Ishikawa (cell line): ENCODE data around the gene SNRPB.

Experiments
- CEBPB ChIP-seq: IDR thresholded peaks from 2 replicates; pipeline ENCODE4 v1.6.1; 2012
- CREB1 ChIP-seq: IDR thresholded peaks from 2 replicates; pipeline ENCODE4 v1.6.1; 2012; ENCODE audit warnings: low read depth
- EGR1 ChIP-seq: IDR thresholded peaks from 2 replicates; pipeline ENCODE4 v1.6.1; 2012
- EP300 ChIP-seq: IDR thresholded peaks from 2 replicates; pipeline ENCODE4 v1.6.1; 2012; ENCODE audit warnings: borderline replicate concordance
- FOXM1 ChIP-seq: IDR thresholded peaks from 2 replicates; pipeline ENCODE4 v1.6.1; 2012; ENCODE audit warnings: low read depth, borderline replicate concordance
- NFIC ChIP-seq: IDR thresholded peaks from 2 replicates; pipeline ENCODE4 v1.6.1; 2012
- RAD21 ChIP-seq: IDR thresholded peaks from 2 replicates; pipeline ENCODE4 v1.6.1; 2012; ENCODE audit warnings: low read depth
- TAF1 ChIP-seq: IDR thresholded peaks from 2 replicates; pipeline ENCODE4 v1.6.1; 2012; ENCODE audit warnings: low read depth, mild to moderate bottlenecking
- TCF12 ChIP-seq: IDR thresholded peaks from 2 replicates; pipeline ENCODE4 v1.6.1; 2012; ENCODE audit warnings: low read depth
- TEAD4 ChIP-seq: IDR thresholded peaks from 2 replicates; pipeline ENCODE4 v1.6.1; 2012
- YY1 ChIP-seq: IDR thresholded peaks from 2 replicates; pipeline ENCODE4 v1.6.1; 2012; ENCODE audit warnings: low read depth
- ZBTB7A ChIP-seq: IDR thresholded peaks from 2 replicates; pipeline ENCODE4 v1.6.1; 2012; ENCODE audit warnings: low read depth
- TF ChIP-seq, protein P1 (sequence below): IDR thresholded peaks from 2 replicates; pipeline ENCODE4 v1.6.1; 2012
- TF ChIP-seq, protein P2 (sequence below): IDR thresholded peaks from 2 replicates; pipeline ENCODE4 v1.6.1; 2012; ENCODE audit warnings: low read depth, mild to moderate bottlenecking
- TF ChIP-seq, protein P3 (sequence below): IDR thresholded peaks from 2 replicates; pipeline ENCODE4 v1.6.1; 2012

The SNRPB gene

DNA sequence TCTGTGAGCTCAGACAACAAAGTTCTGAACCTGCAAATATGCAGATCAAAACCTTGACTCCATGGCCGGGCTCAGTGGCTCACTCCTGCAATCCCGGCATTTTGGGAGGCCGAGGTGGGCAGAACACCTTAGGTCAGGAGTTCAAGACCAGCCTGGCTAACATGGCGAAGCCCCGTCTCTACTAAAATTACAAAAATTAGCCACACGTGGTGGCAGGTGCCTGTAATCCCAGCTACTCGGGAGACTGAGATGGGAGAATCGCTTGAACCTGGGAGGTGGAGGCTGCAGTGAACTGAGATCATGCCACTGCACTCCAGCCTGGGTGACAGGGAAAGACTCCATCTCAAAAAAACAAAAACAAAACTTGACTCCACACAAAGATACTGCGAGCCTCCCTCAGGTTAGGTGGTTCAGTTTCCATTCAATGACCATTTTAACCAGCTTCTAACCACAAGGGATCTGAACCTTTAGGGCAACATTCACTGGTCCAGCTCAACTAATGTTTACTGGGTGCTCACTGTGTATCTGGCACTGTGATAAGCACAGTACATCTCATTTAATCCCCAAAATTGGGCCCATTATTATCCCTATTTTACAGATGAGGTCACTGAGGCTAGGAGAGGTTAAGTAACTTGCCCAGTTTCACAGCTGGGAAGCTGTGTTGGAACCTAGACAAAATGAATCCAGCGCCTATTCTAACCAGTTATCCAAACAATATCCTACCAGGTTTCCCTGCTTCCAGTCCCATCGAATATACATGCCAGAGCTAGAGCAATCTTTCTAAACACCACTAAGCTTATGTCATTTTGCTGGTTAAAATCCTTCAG, 1.8 kb downstream of the SNRPB start:
- TF ChIP-seq EGR1 = no peak
- TF ChIP-seq, protein P1, sequence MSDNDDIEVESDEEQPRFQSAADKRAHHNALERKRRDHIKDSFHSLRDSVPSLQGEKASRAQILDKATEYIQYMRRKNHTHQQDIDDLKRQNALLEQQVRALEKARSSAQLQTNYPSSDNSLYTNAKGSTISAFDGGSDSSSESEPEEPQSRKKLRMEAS = no peak

DNA sequence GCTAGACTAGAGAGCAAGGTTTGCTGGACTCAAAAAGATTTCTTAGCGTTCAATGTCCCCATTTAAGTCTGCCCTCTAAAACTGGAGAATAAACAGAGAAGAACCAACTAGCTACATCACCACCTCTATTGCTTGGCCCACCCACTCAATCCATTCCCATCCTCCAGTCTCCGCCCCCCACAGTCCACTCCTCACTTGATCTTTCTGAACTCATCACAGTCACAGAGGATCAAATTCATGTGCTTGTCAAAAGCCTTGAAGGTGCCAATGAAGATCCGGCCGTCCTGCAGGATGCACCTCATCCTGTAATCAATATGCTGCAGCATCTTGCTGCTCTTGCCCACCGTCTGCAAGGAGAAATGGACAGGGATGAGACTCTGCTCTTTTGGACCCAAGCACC, 3.2 kb downstream of the SNRPB start:
- TF ChIP-seq ZBTB7A (no peak), TAF1 (no peak), TEAD4 (no peak), EP300 (no peak), RAD21 (no peak), CREB1 (no peak), TCF12 (no peak), CEBPB (no peak), YY1 (no peak), NFIC (no peak), EGR1 (no peak), FOXM1 (no peak)
- TF ChIP-seq, protein P2, sequence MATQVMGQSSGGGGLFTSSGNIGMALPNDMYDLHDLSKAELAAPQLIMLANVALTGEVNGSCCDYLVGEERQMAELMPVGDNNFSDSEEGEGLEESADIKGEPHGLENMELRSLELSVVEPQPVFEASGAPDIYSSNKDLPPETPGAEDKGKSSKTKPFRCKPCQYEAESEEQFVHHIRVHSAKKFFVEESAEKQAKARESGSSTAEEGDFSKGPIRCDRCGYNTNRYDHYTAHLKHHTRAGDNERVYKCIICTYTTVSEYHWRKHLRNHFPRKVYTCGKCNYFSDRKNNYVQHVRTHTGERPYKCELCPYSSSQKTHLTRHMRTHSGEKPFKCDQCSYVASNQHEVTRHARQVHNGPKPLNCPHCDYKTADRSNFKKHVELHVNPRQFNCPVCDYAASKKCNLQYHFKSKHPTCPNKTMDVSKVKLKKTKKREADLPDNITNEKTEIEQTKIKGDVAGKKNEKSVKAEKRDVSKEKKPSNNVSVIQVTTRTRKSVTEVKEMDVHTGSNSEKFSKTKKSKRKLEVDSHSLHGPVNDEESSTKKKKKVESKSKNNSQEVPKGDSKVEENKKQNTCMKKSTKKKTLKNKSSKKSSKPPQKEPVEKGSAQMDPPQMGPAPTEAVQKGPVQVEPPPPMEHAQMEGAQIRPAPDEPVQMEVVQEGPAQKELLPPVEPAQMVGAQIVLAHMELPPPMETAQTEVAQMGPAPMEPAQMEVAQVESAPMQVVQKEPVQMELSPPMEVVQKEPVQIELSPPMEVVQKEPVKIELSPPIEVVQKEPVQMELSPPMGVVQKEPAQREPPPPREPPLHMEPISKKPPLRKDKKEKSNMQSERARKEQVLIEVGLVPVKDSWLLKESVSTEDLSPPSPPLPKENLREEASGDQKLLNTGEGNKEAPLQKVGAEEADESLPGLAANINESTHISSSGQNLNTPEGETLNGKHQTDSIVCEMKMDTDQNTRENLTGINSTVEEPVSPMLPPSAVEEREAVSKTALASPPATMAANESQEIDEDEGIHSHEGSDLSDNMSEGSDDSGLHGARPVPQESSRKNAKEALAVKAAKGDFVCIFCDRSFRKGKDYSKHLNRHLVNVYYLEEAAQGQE = no peak
- TF ChIP-seq, protein P1 = no peak
- TF ChIP-seq, protein P3, sequence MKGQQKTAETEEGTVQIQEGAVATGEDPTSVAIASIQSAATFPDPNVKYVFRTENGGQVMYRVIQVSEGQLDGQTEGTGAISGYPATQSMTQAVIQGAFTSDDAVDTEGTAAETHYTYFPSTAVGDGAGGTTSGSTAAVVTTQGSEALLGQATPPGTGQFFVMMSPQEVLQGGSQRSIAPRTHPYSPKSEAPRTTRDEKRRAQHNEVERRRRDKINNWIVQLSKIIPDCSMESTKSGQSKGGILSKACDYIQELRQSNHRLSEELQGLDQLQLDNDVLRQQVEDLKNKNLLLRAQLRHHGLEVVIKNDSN = no peak

DNA sequence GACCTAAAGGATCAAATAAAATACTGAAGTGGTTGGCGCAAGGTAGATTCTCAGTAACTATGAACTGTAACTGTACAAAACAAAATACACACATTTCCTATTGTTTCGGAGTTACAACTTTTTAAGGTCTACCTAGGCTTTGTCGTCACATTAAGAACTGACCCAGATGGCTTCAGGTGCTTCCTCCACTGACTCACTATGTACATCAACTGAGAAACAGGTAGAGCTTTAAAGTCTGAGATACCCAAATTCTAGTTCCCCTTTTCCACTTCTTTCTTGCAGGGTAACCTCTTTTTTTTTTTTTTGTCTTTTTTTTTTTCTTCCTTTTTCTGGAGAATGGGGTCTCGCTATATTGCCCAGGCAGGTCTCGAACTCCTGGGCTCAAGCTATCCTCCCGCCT, 5.5 kb downstream of the SNRPB start:
- TF ChIP-seq ZBTB7A (no peak), EP300 (no peak), EGR1 (no peak), TCF12 (no peak), TEAD4 (no peak), FOXM1 (no peak)
- TF ChIP-seq, protein P3 = no peak

DNA sequence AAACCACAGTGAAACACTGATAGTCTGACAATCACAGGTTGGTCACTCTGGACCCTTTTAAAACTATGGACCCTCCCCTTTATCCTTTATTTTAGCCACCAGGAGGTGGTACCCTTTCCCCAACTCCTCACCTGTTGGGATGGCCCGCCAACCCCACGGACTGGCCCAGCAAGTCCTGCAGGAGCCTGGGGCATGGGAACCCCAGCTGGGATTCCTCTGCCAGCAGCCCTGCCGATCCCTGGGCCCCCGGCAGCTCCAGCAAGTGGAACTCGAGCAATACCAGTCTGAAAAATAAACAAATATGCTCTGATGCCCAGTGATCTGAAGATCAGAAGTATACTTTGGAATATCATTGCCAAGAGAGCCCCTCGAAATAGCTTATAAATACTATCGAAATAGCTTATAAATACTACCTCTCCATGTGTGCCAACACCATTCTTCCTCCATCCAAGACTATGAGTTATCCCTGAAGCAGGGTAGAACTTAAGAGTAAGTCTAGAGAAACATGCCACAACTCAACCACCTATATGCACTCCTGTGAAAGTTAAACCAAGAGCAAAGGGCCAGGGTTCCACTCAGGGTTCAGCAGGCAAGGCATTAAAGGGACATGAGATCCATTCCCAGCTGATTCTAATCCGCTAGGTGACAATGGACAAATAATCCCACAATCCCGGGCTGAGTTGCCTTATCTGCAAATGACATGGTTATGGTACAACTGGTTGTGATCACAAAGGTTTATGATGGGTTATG, 6.8 kb downstream of the SNRPB start:
- no peak for TF ChIP-seq TAF1
- no peak for TF ChIP-seq TCF12
- TF ChIP-seq FOXM1 = no peak

DNA sequence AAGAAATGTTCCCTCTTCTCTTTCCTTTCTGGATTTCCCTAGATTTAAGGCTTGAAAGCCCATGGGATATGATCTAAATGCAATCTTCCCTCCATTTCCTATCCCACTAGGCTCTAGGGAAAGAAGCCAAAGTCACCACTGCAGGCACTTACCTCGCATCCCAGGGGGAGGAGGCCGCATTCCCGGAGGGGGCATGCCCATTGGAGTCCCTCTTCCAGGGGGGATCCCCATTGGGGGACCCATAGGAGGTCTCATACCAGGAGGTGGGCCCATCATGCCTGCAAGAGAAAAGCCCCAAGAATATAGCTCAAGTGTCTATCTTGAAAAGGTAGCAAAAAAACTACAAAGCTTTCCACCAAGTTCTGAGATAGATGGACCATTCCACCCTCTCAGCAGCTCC, 8.1 kb downstream of the SNRPB start:
- TF ChIP-seq FOXM1 (no peak), TEAD4 (no peak), YY1 (no peak), CEBPB (no peak), EP300 (no peak), RAD21 (no peak), TAF1 (no peak), NFIC (no peak), TCF12 (no peak), EGR1 (no peak), ZBTB7A (no peak), CREB1 (no peak)
- TF ChIP-seq, protein P3 = no peak
- TF ChIP-seq, protein P2 = no peak
- TF ChIP-seq, protein P1 = no peak
